GM18499 (cell line): ENCODE data around the gene PMEL.
A peak's percentile ranks its signal among the peaks of the same experiment; 100 is the strongest.
"Not testable (repeated sequence)": the region's sequence is repeated elsewhere in the genome, so short reads cannot be mapped to it uniquely, and the experiment has no call there.

Source experiments
- ATAC-seq: cut with Tn5 transposase; IDR thresholded peaks from one replicate; pipeline ENCODE4 v1.9.1; 2021; ENCODE audit warnings: moderate number of reproducible peaks; ENCODE audit not compliant: insufficient read depth, unreplicated experiment

PMEL gene

DNA sequence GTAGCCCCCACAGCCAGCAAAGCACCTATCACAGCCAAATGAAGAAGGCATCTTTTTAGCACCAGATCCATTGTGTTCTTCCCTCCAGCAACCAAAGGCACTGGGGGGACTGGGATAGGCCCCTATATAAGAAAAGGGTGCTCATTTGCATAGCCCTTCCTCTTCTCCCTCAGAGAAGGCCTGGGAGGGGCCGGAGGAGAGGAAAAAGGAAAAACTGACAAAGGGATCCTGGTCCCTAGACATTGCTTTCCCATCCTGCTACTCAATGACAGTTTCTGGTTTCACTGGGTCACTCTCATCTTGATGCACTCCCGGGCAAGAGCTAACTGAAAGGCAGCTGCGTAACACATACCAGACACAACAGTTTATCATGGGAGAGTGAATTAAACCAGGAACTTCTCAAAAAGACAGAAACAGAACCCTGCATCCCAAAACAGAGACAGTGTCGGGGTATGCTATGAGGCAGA lies at the start of gene PMEL:
Gene PMEL, minus strand, starts transcription at position 102 of the 467 bp plus-strand sequence. Its CDS starts 31 bp downstream, at position 71.
- no peak for ATAC-seq

DNA sequence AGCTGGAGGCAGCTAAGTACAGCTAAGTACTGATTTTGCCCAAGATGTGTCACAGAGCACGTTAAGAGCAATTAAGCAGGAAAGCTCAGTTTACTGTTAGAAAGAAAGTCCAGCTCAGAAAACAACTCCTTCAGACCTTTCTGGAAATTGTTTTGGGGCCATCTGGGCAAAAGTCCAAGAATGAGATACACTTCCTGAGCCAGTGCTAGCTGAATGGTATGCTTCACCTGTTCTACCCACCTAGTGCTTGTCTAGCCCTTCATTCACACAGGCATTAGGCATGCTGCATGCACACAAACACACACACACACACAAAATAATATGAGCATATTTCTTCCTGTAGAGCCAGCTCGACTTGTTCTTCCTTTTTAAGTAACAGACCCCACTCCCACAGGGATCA lies 48.4 kb upstream of the PMEL start:
- ATAC-seq: no peak

DNA sequence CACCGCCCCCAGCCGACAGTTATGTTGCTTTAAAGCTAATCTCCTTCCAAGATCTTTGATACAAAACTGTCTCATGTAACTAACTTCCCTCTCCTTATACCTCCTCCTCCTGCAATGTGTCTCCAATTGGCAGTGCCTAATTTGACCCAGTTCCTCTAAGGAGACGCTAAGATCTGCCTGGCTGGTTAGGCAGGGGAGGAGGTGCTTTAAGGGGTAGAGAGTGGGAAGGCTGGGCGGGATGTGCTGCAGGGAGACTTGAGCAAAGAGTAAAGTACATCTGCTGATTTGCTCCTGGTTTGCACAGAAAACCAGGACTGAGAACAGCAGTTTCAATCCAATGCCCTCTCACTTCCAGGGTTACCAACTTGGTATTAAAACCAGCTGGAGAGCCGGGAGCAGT lies 47.6 kb upstream of the PMEL start:
- no peak for ATAC-seq

- ATAC-seq: no peak
Observed at GRCh38 chr12:56011509-56012090, 45.8 kb upstream of the PMEL start.

GRCh38 chr12:56010111-56010570 lies 44.3 kb upstream of the PMEL start:
- ATAC-seq: no peak

DNA sequence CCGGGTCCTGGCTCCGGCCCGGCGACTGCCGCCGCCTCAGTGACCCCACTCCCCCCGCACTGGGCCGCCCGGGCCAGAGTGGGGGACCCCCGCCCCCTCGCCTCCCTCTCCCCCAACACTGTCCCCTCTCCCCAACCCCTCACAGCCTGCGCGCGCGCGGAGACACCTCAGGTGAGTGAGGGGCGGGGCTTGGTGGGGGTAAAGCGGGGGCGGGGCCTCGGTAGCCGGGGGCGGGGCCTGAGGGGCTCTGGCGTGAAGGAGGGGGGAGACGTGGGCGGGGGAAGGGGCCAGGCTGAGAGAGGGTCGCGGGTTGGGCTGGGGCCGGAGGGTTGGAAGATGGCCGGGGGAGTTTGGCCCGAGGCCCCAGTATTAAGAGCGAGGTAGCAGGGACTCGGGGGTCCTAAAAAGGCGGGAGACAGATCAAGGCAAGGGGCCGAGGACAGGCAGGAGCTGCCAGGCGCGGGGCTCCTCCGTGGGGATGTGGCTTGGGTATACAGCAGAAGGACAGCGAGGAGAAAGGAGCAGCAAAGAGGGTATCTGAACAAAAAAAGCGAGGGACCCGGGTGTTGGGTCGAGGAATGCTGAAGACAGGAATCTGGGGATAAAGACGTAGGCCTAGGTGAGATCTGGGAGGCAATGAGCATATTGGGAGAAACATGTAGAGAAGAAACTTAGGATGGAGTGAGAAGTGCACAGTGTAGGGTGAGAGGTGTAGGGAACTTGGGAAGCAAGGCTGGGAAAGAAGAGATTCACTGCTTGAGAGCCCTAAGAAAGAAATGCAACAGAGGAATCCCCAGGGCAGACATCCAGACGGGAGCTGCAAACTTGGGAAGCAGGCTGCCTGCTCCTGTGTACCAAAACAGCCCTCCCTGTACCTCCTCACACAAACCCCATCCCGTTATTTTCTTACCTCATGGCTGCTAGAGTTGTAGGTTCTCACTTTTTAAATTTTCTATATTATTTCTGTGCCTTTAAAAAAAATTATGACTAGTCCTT lies 42.0 kb upstream of the PMEL start:
- ATAC-seq: no peak

DNA sequence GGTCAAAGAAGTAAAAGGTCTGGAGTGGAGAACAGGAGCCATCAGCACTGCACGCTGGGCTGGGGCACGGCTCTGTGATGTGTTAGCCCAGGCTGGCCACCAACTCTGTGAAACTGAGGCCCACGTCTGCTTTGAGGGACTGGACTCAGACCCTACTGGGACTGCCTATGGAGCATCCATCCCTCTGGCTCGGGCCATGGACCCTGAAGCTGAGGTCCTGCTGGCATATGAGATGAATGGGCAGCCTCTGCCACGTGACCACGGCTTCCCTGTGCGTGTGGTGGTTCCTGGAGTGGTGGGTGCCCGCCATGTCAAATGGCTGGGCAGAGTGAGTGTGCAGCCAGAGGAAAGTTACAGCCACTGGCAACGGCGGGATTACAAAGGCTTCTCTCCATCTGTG lies 38.4 kb upstream of the PMEL start:
- ATAC-seq: no peak

GRCh38 chr12:56003376-56003775 lies 37.5 kb upstream of the PMEL start:
- ATAC-seq: not testable (repeated sequence)

GRCh38 chr12:56001487-56002100 lies 35.8 kb upstream of the PMEL start:
- ATAC-seq: no peak

DNA sequence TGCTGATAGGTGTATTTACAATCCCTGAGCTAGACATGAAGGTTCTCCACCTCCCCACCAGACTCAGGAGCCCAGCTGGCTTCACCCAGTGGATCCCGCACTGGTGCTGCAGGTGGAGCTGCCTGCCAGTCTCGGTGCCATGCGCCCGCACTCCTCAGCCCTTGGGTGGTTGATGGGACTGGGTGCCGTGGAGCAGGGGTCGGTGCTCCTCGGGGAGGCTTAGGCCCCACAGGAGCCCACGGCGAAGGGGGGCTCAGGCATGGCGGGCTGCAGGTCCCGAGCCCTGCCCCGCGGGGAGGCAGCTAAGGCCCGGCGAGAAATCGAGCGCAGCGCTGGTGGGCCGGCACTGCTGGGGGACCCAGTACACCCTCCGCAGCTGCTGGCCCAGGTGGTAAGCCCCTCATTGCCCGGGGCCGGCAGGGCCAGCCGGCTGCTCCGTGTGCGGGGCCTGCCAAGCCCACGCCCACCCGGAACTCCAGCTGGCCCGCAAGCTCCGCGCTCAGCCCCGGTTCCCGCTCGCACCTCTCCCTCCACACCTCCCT lies 34.2 kb upstream of the PMEL start:
- ATAC-seq: not testable (repeated sequence)

- not testable (repeated sequence) for ATAC-seq
Observed at GRCh38 chr12:55999522-55999921, 33.7 kb upstream of the PMEL start.

DNA sequence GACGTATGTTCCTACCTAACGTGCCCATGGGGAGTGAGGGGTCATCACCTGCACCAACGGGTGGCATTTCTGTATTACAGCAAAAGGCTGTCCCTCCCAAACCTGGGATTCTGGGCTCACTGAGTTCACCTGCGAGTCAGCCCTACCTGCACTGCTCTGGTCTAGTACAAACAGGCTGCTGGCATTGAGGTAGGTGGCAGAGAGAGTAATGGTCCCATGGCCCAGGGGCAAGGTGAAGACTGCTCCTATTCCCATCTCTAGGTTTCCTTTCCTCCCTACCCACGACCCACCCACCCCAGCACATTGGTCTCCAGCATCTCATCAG lies 31.7 kb upstream of the PMEL start:
- ATAC-seq: no peak

DNA sequence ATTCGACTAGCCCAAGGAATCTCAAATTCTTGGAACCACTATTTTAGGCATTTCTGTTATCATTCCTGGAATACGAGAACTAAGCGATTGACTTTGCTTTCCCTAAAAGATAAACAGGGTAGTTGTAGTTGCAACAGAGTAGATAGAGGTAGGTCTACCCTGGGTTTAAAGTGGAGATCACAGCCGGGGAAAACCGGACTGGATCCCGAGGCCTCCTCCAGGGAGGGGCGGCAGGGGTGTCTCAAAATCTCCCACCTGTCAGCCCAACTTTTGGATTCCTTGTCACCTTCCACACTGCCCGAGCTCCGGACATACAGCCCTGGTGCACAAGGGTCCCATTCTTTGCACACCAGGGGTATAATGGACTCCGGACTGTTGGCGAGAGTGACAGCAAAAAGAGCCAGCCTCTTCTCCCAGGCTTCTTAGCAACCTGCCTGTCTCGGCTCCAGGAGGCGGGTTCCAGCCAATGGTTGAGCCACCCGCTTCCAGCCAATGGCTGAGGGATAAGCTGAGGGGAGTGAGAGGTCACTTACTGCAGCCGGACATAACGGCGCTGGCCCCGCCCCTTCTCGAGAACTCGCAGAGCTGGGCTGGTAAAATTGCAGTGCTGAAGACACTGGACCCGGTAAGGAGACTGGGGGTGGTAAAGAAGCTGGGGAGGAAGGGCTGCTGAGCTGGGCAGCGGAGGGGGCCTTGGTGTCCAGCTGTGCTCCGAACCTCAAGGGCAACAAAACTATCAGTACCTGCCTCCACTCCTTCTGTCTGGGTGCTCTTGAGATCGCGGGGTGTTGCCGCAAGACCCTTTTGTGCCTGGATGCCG lies 31.1 kb upstream of the PMEL start, which contains the start of gene SUOX:
Gene SUOX, plus strand, starts transcription at position 562 of the 820 bp plus-strand sequence. CDS start 4,946 bp downstream, outside the sequence.
- peak; percentile 89 for ATAC-seq

DNA sequence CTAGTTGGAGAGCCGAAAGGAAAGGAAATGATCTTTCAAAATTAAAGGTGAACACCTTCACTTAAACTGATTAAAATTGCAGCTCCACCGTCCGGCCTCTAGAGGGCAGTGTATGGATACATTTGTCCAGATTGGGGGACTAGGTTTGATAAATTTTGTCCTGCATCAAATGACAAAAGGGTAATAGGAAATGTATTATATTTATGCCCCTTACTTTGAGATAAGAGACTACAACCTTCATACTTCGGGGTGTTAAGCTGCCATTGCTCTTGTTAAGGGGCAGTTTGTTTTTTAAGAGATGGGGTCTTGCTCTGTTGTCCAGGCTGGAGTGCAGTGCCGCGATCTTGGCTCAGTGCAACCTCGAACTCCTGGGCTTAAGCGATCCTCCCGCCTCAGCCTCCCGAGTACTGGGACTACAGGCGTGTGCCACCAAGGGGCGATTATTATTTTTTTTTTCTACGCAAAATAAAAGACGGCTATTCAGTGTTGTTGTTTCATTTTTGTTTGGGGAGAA lies 30.4 kb upstream of the PMEL start:
- ATAC-seq: no peak

- ATAC-seq: no peak
Observed at GRCh38 chr12:55995366-55995765, 29.5 kb upstream of the PMEL start.

DNA sequence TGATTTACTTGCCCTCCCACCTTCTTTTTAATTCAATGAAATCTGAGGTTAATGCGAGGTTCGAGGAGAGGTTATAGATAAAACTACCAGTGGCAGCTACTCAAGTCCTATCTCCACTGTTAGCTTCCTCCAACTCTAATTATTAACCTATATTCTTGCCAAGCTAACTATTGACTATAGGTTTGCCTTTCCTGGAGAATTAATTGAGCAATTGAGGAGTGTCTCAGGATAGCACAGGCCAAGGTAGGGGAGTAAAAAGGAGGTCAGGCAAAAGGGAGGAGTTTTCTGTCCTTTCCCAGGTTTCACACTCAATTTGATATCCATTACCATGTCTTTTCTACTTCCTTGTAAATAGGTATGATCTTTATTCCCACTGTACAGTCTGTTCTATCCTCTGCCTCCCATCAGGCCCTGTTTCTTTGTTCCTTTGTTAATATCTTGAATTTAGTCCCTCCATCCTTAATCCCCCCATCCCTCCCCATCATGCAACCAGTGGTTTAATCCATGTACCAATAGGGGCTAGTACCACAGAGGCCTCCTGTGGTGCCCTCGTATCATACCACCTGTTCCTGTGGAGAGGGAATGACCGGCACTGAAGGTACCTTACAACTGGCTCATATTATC lies 27.5 kb upstream of the PMEL start:
- ATAC-seq: no peak

DNA sequence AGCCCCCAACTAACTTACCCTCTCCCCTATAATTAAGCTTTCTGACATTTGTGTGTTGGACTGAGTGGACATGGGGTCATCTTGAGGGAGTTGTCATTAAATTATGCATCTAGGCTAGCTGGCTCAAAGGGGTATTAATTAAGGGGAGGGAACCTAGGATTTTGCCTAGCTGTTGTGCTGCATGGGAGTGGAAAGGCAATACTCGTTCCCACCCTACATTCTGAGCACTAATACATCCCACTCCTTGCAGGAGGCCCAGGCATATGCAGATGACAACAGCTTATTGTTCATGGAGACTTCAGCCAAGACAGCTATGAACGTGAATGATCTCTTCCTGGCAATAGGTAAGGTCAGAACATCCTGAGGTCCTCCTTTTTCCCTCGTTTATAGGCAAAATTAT lies 25.3 kb upstream of the PMEL start:
- ATAC-seq: no peak

GRCh38 chr12:55985976-55986375 lies 20.1 kb upstream of the PMEL start:
- not testable (repeated sequence) for ATAC-seq

GRCh38 chr12:55985341-55985740 lies 19.5 kb upstream of the PMEL start:
- no peak for ATAC-seq
